CD4-positive, alpha-beta T cell treated with Interleukin-15 for 1 hour (primary cell): Measurements from ENCODE around the gene STRN3.
"Not testable (repeated sequence)": the region's sequence is repeated elsewhere in the genome, so short reads cannot be mapped to it uniquely, and the experiment has no call there.

Source experiments
- DNase-seq: peaks from one replicate; pipeline ENCODE4 v3.0.0-alpha.2; 2020

The STRN3 gene

GRCh38 chr14:30999038-30999773 lies 27.0 kb downstream of the STRN3 start:
- no peak for DNase-seq

- DNase-seq = no peak
Observed at GRCh38 chr14:30998100-30998706, 28.0 kb downstream of the STRN3 start.

DNA sequence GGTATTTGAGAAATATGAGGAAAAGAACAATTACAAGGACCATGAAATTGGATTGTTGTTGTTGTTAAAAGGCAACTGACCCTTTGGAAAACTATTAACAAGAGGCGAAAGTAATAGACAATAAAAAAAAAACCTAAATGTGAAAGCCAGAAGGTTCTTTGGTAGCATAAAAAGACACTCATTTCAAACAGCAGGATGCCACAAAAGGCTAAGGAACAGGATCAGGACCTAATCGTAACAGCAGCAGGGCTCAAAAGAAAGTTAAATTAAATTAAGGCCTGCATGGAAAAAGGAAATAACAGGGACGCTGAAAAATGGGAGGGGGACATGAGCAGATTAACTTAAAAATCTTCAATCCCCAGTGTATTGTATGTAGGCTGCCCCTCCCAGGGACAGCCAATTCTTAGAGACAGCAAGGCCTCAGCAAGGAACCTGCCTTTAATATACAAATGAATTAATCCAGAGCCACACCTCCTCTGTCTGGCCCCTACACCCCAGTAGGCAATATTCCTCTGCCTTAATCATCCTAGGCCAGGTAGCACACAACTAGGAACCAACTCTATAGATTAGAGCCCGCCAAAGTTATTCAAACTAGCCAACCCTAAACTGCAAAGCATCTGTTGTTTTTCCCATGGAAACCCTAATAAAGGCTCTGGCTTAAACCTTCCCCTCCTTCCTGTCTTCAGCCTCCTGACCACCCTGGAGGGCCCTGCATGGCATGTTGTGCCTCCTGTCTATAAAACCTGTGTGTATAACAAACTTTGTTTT lies 29.1 kb downstream of the STRN3 start:
- no peak for DNase-seq

DNA sequence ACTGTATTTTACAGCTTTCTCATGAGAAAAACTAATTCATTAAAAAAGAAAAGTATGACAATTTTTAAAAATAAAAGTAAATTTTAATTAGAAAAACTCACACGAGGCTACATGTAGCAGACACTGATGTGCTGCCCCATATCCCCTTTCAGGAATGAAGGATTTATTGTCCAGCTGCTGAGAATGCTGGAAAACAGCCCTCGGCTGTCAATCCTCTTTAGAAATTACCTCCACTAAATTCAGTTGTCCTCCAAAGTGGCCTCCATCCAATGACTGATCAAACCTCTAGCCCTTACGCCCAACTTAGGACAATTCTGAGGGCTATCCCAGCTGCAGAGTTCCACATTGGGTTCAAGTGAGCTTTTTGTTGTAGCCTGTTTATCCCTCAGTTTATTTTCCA lies 30.5 kb downstream of the STRN3 start:
- no peak for DNase-seq

- DNase-seq = no peak
Observed at GRCh38 chr14:30994681-30995620, 31.2 kb downstream of the STRN3 start.

GRCh38 chr14:30993071-30993470 lies 33.1 kb downstream of the STRN3 start:
- DNase-seq = no peak

- no peak for DNase-seq
Observed at GRCh38 chr14:30991408-30991807, 34.8 kb downstream of the STRN3 start.

DNA sequence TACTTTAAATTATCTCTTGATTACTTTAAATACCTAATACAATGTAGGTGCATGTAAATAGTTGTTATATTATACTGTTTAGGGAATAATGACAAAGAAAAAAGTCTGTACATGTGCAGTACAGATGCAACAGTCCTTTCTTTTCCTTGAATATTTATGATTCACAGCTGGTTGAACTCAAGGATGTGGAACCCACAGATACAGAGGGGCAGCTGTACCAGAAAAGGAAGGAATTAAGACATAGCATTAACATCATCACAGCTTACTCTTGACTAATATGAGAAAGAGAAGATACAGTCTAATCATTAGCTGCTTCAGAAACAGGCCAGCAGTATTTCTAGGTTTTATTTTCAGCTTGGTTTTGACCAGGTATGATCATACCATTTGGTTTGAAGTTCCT lies 35.4 kb downstream of the STRN3 start:
- DNase-seq = no peak

GRCh38 chr14:30988509-30988908 lies 37.7 kb downstream of the STRN3 start:
- no peak for DNase-seq

- no peak for DNase-seq
Observed at GRCh38 chr14:30985796-30986195, 40.4 kb downstream of the STRN3 start.

DNA sequence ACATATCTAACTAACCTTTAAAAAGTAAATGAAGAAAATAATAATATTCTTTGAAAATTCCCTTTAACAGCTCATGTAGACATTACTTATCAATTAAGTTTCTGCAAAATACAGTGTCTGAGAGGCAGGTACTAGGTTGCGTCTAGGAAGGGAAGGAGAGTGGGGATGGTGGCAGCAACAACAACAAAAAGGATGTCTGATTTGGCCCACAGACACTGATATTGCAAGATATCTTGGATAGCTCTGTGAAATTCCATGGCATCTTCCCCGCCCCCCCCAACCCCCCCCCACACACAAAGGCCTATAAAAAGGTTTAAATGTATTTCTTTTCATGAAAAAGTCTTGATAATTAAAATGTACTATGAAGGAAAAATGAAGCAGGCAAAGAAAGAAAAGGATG lies 42.3 kb downstream of the STRN3 start:
- no peak for DNase-seq

GRCh38 chr14:30982533-30982932 lies 43.6 kb downstream of the STRN3 start:
- no peak for DNase-seq

DNA sequence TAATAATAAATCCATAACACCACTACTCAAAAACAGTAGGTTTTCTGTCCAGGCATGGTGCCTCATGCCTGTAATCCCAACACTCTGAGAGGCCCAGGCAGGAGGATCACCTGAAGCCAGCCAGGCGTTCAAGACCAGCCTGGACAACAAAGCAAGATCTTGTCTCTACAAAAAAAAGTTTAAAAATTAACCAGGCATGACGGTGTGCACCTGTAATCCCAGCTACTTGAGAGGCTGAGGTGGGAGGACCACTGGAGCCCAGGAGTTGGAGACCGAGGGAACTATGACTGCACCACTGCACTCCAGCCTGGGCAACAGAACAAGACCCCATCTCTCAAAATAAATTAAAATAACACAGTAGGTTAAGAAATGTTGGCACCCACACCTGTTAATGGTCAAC lies 45.2 kb downstream of the STRN3 start:
- no peak for DNase-seq

- not testable (repeated sequence) for DNase-seq
Observed at GRCh38 chr14:30980106-30980704, 46.0 kb downstream of the STRN3 start.

GRCh38 chr14:30977752-30978151 lies 48.4 kb downstream of the STRN3 start:
- DNase-seq = no peak

DNA sequence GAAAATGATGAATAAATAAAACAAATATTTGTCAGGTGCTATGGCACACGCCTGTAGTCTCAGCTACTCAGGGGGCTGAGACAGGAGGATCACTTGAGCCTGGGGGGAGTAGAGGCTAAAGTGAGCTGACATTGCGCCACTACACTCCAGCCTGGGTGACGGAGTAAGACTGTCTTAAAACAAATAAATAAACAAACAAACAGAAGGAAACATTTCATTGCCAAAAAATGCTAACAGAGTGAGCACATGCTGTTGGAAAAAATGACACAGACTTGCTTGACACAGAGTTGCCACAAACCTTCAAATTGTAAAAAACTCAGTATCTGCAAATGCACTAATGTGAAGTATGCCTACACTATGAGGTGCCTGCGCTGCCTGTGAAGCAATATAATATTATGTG lies 51.6 kb downstream of the STRN3 start:
- no peak for DNase-seq

- DNase-seq = no peak
Observed at GRCh38 chr14:30972882-30973582, 53.1 kb downstream of the STRN3 start.

GRCh38 chr14:30972036-30972732 lies 54.0 kb downstream of the STRN3 start:
- DNase-seq = not testable (repeated sequence)

DNA sequence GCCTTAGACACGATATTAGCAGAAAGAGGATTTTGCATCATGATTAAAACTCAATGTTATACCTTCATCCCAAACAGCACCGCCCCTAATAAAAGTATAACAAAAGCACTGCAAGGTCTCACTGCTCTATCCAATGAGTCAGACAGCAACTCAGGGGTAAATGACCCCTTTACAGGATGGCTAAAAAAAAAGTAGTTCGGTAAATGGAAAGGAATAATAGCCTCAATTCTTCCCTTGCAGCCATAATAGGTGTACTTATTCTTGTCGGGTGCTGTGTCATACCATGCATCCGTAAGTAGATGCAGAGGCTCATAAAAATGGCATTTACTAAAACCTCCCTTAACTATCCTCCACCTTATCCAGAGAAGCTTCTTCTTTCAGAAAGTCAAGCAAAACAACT lies 54.6 kb downstream of the STRN3 start:
- no peak for DNase-seq

DNA sequence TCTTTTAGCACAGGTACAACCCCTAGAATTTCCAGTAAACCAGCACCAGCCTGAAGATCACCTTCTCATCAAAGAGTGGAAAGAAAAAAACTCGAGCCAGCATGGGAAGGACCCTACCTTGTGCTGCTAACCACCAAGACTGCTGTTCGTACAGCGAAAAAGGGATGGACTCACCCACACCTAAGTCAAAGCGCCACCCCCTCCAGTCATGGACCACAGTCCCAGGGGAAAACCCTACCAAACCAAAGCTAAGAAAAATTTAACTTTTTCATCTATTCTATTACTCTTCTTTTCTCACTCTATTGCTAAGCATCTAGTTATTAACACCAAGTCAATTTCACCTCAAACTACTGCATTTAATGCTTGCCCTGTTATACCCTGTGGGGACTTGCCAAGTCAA lies 56.4 kb downstream of the STRN3 start:
- DNase-seq = not testable (repeated sequence)
